ENCODE measurements around the gene CORO6. TPM values are rescaled to one million over a fixed set of nuclear protein-coding genes. Genes with fewer than 3 reads are reported as not detected.
A peak's percentile ranks its signal among the peaks of the same experiment; 100 is the strongest.

CORO6 gene
- total and polyA plus RNA-seq, 10 of the 15 experiments (the other 5 are each of a cell fraction or from before 2014, with no cell fraction given), result 0.26 to 5.0 (median 1.7) TPM; not detected in 1

DNA sequence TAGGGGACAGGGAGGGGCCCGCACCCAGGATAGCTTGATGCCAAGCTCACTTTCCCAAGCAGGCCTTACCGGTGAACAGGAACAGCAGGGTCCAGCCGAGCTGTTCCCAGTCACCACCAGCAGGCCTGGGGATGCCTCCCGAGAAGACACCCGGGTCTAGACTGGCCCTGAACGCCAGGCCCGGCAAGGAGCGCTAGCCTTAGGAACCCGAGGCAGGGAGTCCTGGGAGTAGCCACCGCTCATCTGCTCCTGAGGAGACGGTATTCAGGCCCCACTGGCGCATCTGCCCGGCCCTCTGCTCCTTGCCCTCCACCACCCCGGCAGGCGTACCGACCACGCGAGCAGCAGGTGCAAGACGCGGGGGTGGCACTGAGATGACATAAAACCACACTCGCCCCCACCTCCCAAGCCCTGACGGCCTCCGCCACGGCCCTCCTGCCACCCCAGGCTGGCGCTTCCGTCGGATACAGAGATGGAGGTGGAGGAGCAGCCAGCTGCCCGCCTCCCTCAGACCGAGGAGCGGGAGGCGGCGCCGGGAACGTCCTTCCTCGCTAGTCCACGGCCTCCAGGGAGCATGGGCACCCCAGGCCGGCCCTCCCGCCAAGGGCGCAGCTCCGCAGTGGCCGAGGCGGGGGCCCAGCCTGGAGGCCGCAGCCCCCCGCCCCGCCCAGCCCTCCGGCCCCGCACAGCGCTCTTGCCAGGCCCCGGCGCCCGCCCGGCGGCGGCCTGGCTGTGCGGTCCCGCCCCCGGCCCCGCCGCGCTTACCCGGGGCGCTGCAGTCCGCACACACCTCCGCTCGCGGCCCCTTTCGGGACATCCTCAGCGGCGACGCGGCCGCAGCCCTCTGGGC lies 33.9 kb downstream of the CORO6 start (continued):
- TF ChIP-seq, protein P1, sequence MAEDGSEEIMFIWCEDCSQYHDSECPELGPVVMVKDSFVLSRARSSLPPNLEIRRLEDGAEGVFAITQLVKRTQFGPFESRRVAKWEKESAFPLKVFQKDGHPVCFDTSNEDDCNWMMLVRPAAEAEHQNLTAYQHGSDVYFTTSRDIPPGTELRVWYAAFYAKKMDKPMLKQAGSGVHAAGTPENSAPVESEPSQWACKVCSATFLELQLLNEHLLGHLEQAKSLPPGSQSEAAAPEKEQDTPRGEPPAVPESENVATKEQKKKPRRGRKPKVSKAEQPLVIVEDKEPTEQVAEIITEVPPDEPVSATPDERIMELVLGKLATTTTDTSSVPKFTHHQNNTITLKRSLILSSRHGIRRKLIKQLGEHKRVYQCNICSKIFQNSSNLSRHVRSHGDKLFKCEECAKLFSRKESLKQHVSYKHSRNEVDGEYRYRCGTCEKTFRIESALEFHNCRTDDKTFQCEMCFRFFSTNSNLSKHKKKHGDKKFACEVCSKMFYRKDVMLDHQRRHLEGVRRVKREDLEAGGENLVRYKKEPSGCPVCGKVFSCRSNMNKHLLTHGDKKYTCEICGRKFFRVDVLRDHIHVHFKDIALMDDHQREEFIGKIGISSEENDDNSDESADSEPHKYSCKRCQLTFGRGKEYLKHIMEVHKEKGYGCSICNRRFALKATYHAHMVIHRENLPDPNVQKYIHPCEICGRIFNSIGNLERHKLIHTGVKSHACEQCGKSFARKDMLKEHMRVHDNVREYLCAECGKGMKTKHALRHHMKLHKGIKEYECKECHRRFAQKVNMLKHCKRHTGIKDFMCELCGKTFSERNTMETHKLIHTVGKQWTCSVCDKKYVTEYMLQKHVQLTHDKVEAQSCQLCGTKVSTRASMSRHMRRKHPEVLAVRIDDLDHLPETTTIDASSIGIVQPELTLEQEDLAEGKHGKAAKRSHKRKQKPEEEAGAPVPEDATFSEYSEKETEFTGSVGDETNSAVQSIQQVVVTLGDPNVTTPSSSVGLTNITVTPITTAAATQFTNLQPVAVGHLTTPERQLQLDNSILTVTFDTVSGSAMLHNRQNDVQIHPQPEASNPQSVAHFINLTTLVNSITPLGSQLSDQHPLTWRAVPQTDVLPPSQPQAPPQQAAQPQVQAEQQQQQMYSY (CRISPR knock-in tag; IDR thresholded peaks at IDR 0.05), result no peak
- TF ChIP-seq FOXM1 (IDR thresholded peaks at IDR 0.05; ENCODE audit: low read depth, low read length), result no peak
- TF ChIP-seq, protein P2, sequence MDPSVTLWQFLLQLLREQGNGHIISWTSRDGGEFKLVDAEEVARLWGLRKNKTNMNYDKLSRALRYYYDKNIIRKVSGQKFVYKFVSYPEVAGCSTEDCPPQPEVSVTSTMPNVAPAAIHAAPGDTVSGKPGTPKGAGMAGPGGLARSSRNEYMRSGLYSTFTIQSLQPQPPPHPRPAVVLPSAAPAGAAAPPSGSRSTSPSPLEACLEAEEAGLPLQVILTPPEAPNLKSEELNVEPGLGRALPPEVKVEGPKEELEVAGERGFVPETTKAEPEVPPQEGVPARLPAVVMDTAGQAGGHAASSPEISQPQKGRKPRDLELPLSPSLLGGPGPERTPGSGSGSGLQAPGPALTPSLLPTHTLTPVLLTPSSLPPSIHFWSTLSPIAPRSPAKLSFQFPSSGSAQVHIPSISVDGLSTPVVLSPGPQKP (IDR thresholded peaks at IDR 0.05; ENCODE audit: low read depth, low read length), result no peak
- no peak for TF ChIP-seq STAT1 (conservative IDR thresholded peaks at IDR 0.05)
- TF ChIP-seq IKZF1 (conservative IDR thresholded peaks at IDR 0.05), result peak; percentile 42
- TF ChIP-seq SREBF2 (IDR thresholded peaks at IDR 0.05; ENCODE audit: low read length), result no peak
- TF ChIP-seq, protein P3, sequence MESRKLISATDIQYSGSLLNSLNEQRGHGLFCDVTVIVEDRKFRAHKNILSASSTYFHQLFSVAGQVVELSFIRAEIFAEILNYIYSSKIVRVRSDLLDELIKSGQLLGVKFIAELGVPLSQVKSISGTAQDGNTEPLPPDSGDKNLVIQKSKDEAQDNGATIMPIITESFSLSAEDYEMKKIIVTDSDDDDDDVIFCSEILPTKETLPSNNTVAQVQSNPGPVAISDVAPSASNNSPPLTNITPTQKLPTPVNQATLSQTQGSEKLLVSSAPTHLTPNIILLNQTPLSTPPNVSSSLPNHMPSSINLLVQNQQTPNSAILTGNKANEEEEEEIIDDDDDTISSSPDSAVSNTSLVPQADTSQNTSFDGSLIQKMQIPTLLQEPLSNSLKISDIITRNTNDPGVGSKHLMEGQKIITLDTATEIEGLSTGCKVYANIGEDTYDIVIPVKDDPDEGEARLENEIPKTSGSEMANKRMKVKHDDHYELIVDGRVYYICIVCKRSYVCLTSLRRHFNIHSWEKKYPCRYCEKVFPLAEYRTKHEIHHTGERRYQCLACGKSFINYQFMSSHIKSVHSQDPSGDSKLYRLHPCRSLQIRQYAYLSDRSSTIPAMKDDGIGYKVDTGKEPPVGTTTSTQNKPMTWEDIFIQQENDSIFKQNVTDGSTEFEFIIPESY (IDR thresholded peaks at IDR 0.05), result no peak
- TF ChIP-seq DPF2 (IDR thresholded peaks at IDR 0.05), result peak; percentile 44; the same call in 1 of the 2 replicates
- TF ChIP-seq SMAD5 (IDR thresholded peaks at IDR 0.05; ENCODE audit: low read depth), result no peak
- TF ChIP-seq HDGF (IDR thresholded peaks at IDR 0.05), result 0 out of 2 replicates have a peak, but pooled peaks have one; percentile 48
- peak; percentile 43; the same call in 1 of the 2 replicates for TF ChIP-seq RUNX3 (IDR thresholded peaks at IDR 0.05; ENCODE audit: low read length)
- TF ChIP-seq, protein P4, sequence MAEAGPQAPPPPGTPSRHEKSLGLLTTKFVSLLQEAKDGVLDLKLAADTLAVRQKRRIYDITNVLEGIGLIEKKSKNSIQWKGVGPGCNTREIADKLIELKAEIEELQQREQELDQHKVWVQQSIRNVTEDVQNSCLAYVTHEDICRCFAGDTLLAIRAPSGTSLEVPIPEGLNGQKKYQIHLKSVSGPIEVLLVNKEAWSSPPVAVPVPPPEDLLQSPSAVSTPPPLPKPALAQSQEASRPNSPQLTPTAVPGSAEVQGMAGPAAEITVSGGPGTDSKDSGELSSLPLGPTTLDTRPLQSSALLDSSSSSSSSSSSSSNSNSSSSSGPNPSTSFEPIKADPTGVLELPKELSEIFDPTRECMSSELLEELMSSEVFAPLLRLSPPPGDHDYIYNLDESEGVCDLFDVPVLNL (IDR thresholded peaks at IDR 0.05; ENCODE audit: low read depth, low read length), result no peak
- TF ChIP-seq CREM (IDR thresholded peaks at IDR 0.05; ENCODE audit: low read depth), result no peak
- TF ChIP-seq ZNF622 (IDR thresholded peaks at IDR 0.05), result no peak
- TF ChIP-seq SUPT20H (IDR thresholded peaks at IDR 0.05; ENCODE audit: borderline replicate concordance, control insufficient read depth, low read depth, low read length), result no peak
- no peak for TF ChIP-seq CBX5 (IDR thresholded peaks at IDR 0.05; ENCODE audit: low read depth)
- no peak for TF ChIP-seq PML (IDR thresholded peaks at IDR 0.05; ENCODE audit: low read length)
